ENCODE data around the gene OR10A4. TPM values are rescaled to one million over a fixed set of nuclear protein-coding genes. Genes with fewer than 3 reads are reported as not detected.
"Not testable (repeated sequence)": the region's sequence is repeated elsewhere in the genome, so short reads cannot be mapped to it uniquely, and the experiment has no call there.

OR10A4 gene
- total RNA-seq, 1 donor from 2014 or later = not detected

DNA sequence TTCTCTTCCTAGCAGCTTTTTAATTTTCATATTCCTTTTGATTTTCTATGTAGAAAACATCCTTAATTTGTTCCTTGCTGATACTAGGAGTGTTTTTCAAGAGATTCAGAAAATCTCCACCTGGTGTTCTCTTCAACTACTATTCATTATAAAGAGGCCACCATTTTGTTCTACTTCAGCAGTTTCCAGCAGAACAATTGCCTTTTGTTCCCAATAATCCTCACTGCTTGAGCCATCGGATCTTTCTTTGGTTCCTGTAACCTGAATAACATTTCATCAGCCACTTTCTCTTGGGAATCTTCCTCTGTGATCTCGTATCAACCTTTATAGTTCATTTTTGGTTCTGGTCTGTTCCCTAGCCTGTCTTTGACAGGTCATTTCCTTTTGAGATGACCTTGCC, 32.8 kb upstream of the OR10A4 start:
- H3K27ac ChIP-seq = no peak overlapping the region
- no peak overlapping the region for H3K4me3 ChIP-seq
- no peaks in the 10 kb centered on the region for H3K27me3 ChIP-seq
- TF ChIP-seq, protein P1, sequence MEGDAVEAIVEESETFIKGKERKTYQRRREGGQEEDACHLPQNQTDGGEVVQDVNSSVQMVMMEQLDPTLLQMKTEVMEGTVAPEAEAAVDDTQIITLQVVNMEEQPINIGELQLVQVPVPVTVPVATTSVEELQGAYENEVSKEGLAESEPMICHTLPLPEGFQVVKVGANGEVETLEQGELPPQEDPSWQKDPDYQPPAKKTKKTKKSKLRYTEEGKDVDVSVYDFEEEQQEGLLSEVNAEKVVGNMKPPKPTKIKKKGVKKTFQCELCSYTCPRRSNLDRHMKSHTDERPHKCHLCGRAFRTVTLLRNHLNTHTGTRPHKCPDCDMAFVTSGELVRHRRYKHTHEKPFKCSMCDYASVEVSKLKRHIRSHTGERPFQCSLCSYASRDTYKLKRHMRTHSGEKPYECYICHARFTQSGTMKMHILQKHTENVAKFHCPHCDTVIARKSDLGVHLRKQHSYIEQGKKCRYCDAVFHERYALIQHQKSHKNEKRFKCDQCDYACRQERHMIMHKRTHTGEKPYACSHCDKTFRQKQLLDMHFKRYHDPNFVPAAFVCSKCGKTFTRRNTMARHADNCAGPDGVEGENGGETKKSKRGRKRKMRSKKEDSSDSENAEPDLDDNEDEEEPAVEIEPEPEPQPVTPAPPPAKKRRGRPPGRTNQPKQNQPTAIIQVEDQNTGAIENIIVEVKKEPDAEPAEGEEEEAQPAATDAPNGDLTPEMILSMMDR (IDR thresholded peaks at IDR 0.05) = no peak
- TF ChIP-seq POLR2AphosphoS5 (IDR thresholded peaks at IDR 0.05; ENCODE audit: insufficient read depth in 1 of 2, low read depth in 1 of 2) (no peak), POLR2A (IDR thresholded peaks at IDR 0.05) (no peak)
- intact Hi-C loops (cut with DNase I) = no loop called here
- DNase-seq (ENCODE audit: extremely low spot score in 2 of 2) = no peak
- no peaks in the 10 kb centered on the region for H3K4me1 ChIP-seq
- no peaks in the 10 kb centered on the region for H3K36me3 ChIP-seq
- H3K9me3 ChIP-seq = no peaks in the 10 kb centered on the region

DNA sequence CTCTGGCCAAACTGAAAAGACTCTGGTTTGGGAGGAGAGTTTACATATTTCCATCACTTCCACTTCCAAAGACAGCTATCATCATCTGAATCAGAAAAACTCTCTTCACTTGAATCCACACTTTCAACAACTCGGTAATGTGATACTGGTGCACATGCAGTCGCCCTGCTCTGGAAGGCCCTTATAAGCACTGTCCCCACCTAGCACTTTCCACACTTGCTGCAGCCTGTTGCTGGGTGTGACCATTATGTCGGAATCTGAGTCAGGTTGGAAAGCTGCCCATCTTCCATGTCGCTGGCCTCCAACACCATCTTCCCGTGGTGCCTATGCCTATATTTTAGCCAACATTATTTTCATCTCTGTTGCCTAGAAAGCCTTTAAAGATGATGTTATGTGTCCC, 32.1 kb upstream of the OR10A4 start:
- no peak for DNase-seq (ENCODE audit: extremely low spot score in 2 of 2)
- H3K27me3 ChIP-seq = no peaks in the 10 kb centered on the region
- H3K4me3 ChIP-seq = no peak overlapping the region
- intact Hi-C loops (cut with DNase I) = no loop called here
- no peaks in the 10 kb centered on the region for H3K36me3 ChIP-seq
- no peak for TF ChIP-seq POLR2A (IDR thresholded peaks at IDR 0.05)
- TF ChIP-seq POLR2AphosphoS5 (IDR thresholded peaks at IDR 0.05; ENCODE audit: insufficient read depth in 1 of 2, low read depth in 1 of 2) = no peak
- TF ChIP-seq, protein P1 (IDR thresholded peaks at IDR 0.05) = no peak
- no peaks in the 10 kb centered on the region for H3K9me3 ChIP-seq
- no peaks in the 10 kb centered on the region for H3K4me1 ChIP-seq
- H3K27ac ChIP-seq = no peak overlapping the region

DNA sequence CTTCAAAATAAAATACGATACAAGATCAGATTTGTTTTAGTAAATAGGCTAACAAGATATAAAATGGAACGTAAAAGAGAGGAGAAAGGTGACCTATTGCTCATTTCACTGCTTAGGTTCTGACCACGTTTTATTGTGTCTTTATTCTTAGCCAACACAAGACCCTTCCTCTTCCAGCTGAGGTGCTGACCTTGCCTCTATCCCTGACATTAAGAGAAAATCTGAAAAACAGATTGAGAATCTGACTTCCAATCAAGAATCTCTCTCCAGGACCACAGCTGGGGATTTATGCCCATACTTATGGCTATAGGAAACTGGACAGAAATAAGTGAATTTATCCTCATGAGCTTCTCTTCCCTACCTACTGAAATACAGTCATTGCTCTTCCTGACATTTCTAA, 31.0 kb upstream of the OR10A4 start, which contains the start of gene OR10A5:
Gene OR10A5, plus strand, starts transcription at position 301 of the 400 bp plus-strand sequence. Its CDS starts 0 bp downstream, at position 301.
- Histone ChIP-seq H3K4me3 (no peak within 1 kb of the TSS), H3K4me1 (no peaks in the 10 kb centered on the region), H3K36me3 (no peaks in the 10 kb centered on the region), H3K27ac (no peak within 1 kb of the TSS), H3K9me3 (no peaks in the 10 kb centered on the region), H3K27me3 (no peaks in the 10 kb centered on the region)
- intact Hi-C loops (cut with DNase I) = no loop called here
- DNase-seq (ENCODE audit: extremely low spot score in 2 of 2) = no peak
- TF ChIP-seq POLR2A (IDR thresholded peaks at IDR 0.05) (no peak), POLR2AphosphoS5 (IDR thresholded peaks at IDR 0.05; ENCODE audit: insufficient read depth in 1 of 2, low read depth in 1 of 2) (no peak)
- TF ChIP-seq, protein P1 (IDR thresholded peaks at IDR 0.05) = no peak

GRCh38 chr11:6850526-6850925, 25.9 kb upstream of the OR10A4 start:
- no peak overlapping the region for H3K4me3 ChIP-seq
- H3K9me3 ChIP-seq = no peaks in the 10 kb centered on the region
- no peaks in the 10 kb centered on the region for H3K36me3 ChIP-seq
- intact Hi-C loops (cut with DNase I) = no loop called here
- no peak overlapping the region for H3K27ac ChIP-seq
- no peaks in the 10 kb centered on the region for H3K27me3 ChIP-seq
- no peak for DNase-seq (ENCODE audit: extremely low spot score in 2 of 2)
- H3K4me1 ChIP-seq = no peaks in the 10 kb centered on the region
- TF ChIP-seq, protein P1 (IDR thresholded peaks at IDR 0.05) = no peak
- TF ChIP-seq POLR2A (IDR thresholded peaks at IDR 0.05) = no peak

GRCh38 chr11:6854801-6855200, 21.6 kb upstream of the OR10A4 start:
- intact Hi-C loops (cut with DNase I); H3K9me3 ChIP-seq; H3K27me3 ChIP-seq; H3K4me1 ChIP-seq; H3K27ac ChIP-seq; DNase-seq (ENCODE audit: extremely low spot score in 2 of 2); H3K36me3 ChIP-seq; H3K4me3 ChIP-seq: not testable (repeated sequence)

Data from vagina (tissue), 2 donors.